ENCODE results near the gene RAN.
A peak's percentile ranks its signal among the peaks of the same experiment; 100 is the strongest.

Gene RAN

GRCh38 chr12:130871286-130872178 lies at the start of gene RAN:
TSS of gene RAN (plus strand) at chr12:130872066. CDS start at chr12:130872594, 528 bp downstream.
- H3K9me3 ChIP-seq (ENCODE audit: control insufficient read depth, low read length): no peaks in the 10 kb centered on the region
- H3K4me3 ChIP-seq (ENCODE audit: low read length): peak within 1 kb of the TSS; percentile 96

GRCh38 chr12:130825771-130826150 lies 46.1 kb upstream of the RAN start:
- Histone ChIP-seq H3K27me3 (replicated peaks; ENCODE audit: control insufficient read depth, insufficient read depth, low read length) (no peaks in the 10 kb centered on the region), H3K9ac (ENCODE audit: low read length) (peak overlapping the region; percentile 53), H3K9me3 (ENCODE audit: control insufficient read depth, low read length) (no peaks in the 10 kb centered on the region), H3K36me3 (ENCODE audit: control insufficient read depth, insufficient read depth, low read length, severe bottlenecking) (peaks cover 25% of the 10 kb centered on the region), H3K4me3 (ENCODE audit: low read length) (no peak overlapping the region), H3K4me1 (ENCODE audit: control insufficient read depth, insufficient read depth, low read length) (peaks cover 22% of the 10 kb centered on the region)
- DNase-seq (ENCODE audit: low read depth): no peak

More at GRCh38 chr12:130871286-130872178, at the start of gene RAN:
- Histone ChIP-seq H3K4me1 (ENCODE audit: control insufficient read depth, insufficient read depth, low read length) (peaks cover 23% of the 10 kb centered on the region), H3K36me3 (ENCODE audit: control insufficient read depth, insufficient read depth, low read length, severe bottlenecking) (peaks cover 38% of the 10 kb centered on the region), H3K9ac (ENCODE audit: low read length) (peak within 1 kb of the TSS; percentile 95), H3K27me3 (replicated peaks; ENCODE audit: control insufficient read depth, insufficient read depth, low read length) (no peaks in the 10 kb centered on the region)
- DNase-seq (ENCODE audit: low read depth): peak; percentile 98

GRCh38 chr12:130826151-130826801 lies 45.6 kb upstream of the RAN start:
- Histone ChIP-seq H3K9ac (ENCODE audit: low read length) (peak overlapping the region; percentile 53), H3K27me3 (replicated peaks; ENCODE audit: control insufficient read depth, insufficient read depth, low read length) (no peaks in the 10 kb centered on the region), H3K4me3 (ENCODE audit: low read length) (no peak overlapping the region), H3K9me3 (ENCODE audit: control insufficient read depth, low read length) (no peaks in the 10 kb centered on the region), H3K4me1 (ENCODE audit: control insufficient read depth, insufficient read depth, low read length) (peaks cover 22% of the 10 kb centered on the region), H3K36me3 (ENCODE audit: control insufficient read depth, insufficient read depth, low read length, severe bottlenecking) (peaks cover 20% of the 10 kb centered on the region)
- DNase-seq (ENCODE audit: low read depth): peak; percentile 63

- H3K36me3 ChIP-seq (ENCODE audit: control insufficient read depth, insufficient read depth, low read length, severe bottlenecking): peaks cover 13% of the 10 kb centered on the region
Observed at GRCh38 chr12:130827432-130827831, 44.4 kb upstream of the RAN start.

DNA sequence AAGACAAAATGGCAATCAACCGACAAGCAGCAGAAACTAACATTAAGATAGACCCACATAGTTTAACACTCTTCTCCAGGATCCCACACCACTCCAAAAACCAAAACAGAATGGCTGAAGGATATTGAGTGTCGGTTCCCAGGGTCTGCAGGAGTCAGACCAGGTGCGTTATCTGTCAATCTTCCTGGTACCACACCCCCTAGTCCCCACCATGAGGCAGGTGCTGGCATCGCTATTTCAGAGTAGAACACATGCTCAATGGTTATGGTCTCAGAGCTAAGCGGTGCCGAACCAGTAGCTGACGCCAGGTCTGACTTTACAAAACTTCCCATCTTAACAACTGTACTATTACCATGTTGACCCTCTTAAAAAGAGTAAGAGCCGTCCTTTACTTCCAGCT lies 43.0 kb upstream of the RAN start:
- no peaks in the 10 kb centered on the region for H3K9me3 ChIP-seq (ENCODE audit: control insufficient read depth, low read length)
- DNase-seq (ENCODE audit: low read depth): no peak
- peaks cover 34% of the 10 kb centered on the region for H3K4me1 ChIP-seq (ENCODE audit: control insufficient read depth, insufficient read depth, low read length)
- H3K27me3 ChIP-seq (replicated peaks; ENCODE audit: control insufficient read depth, insufficient read depth, low read length): no peaks in the 10 kb centered on the region
- no peak overlapping the region for H3K4me3 ChIP-seq (ENCODE audit: low read length)
- no peak overlapping the region for H3K9ac ChIP-seq (ENCODE audit: low read length)
- H3K36me3 ChIP-seq (ENCODE audit: control insufficient read depth, insufficient read depth, low read length, severe bottlenecking): no peaks in the 10 kb centered on the region

More at GRCh38 chr12:130827432-130827831, 44.4 kb upstream of the RAN start:
- peaks cover 24% of the 10 kb centered on the region for H3K4me1 ChIP-seq (ENCODE audit: control insufficient read depth, insufficient read depth, low read length)
- H3K9ac ChIP-seq (ENCODE audit: low read length): peak overlapping the region; percentile 64
- peak; percentile 38 for DNase-seq (ENCODE audit: low read depth)
- no peaks in the 10 kb centered on the region for H3K9me3 ChIP-seq (ENCODE audit: control insufficient read depth, low read length)
- no peak overlapping the region for H3K4me3 ChIP-seq (ENCODE audit: low read length)
- no peaks in the 10 kb centered on the region for H3K27me3 ChIP-seq (replicated peaks; ENCODE audit: control insufficient read depth, insufficient read depth, low read length)

- DNase-seq (ENCODE audit: low read depth): no peak
Observed at GRCh38 chr12:130829391-130830245, 42.2 kb upstream of the RAN start.

DNA sequence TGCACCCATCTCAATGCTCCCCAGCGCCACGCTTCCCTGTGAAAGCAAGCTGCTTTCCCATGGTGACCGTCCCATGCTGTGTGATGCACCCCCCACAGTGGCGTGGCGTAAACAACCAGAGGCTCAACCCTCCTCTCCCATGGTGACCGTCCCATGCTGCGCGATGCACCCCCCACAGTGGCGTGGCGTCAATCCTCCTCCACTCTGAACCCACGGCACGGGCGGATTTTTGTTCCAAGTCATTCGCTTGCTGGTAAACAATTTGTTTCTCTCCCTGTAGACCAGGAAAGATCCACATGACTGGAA lies 41.7 kb upstream of the RAN start:
- no peak for DNase-seq (ENCODE audit: low read depth)
- no peaks in the 10 kb centered on the region for H3K27me3 ChIP-seq (replicated peaks; ENCODE audit: control insufficient read depth, insufficient read depth, low read length)
- no peaks in the 10 kb centered on the region for H3K9me3 ChIP-seq (ENCODE audit: control insufficient read depth, low read length)
- no peaks in the 10 kb centered on the region for H3K36me3 ChIP-seq (ENCODE audit: control insufficient read depth, insufficient read depth, low read length, severe bottlenecking)
- peaks cover 30% of the 10 kb centered on the region for H3K4me1 ChIP-seq (ENCODE audit: control insufficient read depth, insufficient read depth, low read length)
- H3K9ac ChIP-seq (ENCODE audit: low read length): no peak overlapping the region
- H3K4me3 ChIP-seq (ENCODE audit: low read length): no peak overlapping the region

More at GRCh38 chr12:130829391-130830245, 42.2 kb upstream of the RAN start:
- no peak overlapping the region for H3K4me3 ChIP-seq (ENCODE audit: low read length)
- no peaks in the 10 kb centered on the region for H3K27me3 ChIP-seq (replicated peaks; ENCODE audit: control insufficient read depth, insufficient read depth, low read length)
- no peaks in the 10 kb centered on the region for H3K36me3 ChIP-seq (ENCODE audit: control insufficient read depth, insufficient read depth, low read length, severe bottlenecking)
- peaks cover 33% of the 10 kb centered on the region for H3K4me1 ChIP-seq (ENCODE audit: control insufficient read depth, insufficient read depth, low read length)
- H3K9me3 ChIP-seq (ENCODE audit: control insufficient read depth, low read length): no peaks in the 10 kb centered on the region
- H3K9ac ChIP-seq (ENCODE audit: low read length): no peak overlapping the region

DNA sequence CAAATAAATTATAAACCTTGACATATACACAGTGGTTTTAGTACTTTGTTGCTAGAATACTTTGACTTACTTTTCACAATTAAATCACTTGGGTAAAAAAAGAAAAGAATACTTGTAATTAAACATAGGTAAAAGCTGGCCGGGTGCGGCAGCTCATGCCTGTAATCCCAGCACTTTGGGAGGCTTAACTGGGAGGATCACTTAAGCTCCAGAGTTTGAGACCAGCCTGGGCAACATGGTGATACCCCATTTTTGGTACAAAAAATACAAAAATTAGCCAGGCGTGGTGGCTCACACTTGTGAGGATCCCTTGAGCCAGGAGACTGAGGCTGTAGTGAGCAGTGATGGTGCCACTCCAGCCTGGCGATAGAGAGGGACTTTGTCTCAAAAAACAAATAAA lies 40.6 kb upstream of the RAN start:
- no peaks in the 10 kb centered on the region for H3K27me3 ChIP-seq (replicated peaks; ENCODE audit: control insufficient read depth, insufficient read depth, low read length)
- DNase-seq (ENCODE audit: low read depth): no peak
- no peak overlapping the region for H3K4me3 ChIP-seq (ENCODE audit: low read length)
- H3K9ac ChIP-seq (ENCODE audit: low read length): no peak overlapping the region
- H3K9me3 ChIP-seq (ENCODE audit: control insufficient read depth, low read length): no peaks in the 10 kb centered on the region
- no peaks in the 10 kb centered on the region for H3K36me3 ChIP-seq (ENCODE audit: control insufficient read depth, insufficient read depth, low read length, severe bottlenecking)
- H3K4me1 ChIP-seq (ENCODE audit: control insufficient read depth, insufficient read depth, low read length): peaks cover 20% of the 10 kb centered on the region

DNA sequence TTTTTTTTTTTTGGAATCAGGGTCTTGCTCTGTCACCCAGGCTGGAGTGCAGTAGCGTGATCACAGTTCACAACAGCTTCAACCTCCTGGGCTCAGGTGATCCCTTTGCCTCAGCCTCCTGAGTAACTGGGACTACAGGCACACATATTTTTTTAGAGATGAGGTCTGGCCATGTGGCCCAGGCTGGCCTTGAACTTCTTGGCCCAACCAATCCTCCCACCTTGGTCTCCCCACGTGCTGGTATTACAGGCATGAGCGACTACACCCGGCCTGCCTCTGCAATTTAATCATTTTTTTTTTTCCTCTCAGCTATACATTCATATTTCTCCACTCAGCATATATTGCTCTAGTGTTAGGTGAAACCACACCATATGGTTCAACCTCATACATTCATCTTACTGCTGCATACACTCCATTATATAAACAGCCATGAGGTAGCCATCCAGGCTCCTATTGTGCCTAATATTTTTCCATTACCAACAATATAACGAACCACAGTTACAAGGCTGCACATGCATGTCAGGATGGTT lies 39.9 kb upstream of the RAN start:
- Histone ChIP-seq H3K4me1 (ENCODE audit: control insufficient read depth, insufficient read depth, low read length) (peaks cover 15% of the 10 kb centered on the region), H3K4me3 (ENCODE audit: low read length) (no peak overlapping the region), H3K27me3 (replicated peaks; ENCODE audit: control insufficient read depth, insufficient read depth, low read length) (no peaks in the 10 kb centered on the region), H3K9ac (ENCODE audit: low read length) (no peak overlapping the region), H3K36me3 (ENCODE audit: control insufficient read depth, insufficient read depth, low read length, severe bottlenecking) (no peaks in the 10 kb centered on the region), H3K9me3 (ENCODE audit: control insufficient read depth, low read length) (no peaks in the 10 kb centered on the region)
- DNase-seq (ENCODE audit: low read depth): no peak

GRCh38 chr12:130832561-130833209 lies 39.2 kb upstream of the RAN start:
- H3K4me3 ChIP-seq (ENCODE audit: low read length): no peak overlapping the region
- DNase-seq (ENCODE audit: low read depth): peak; percentile 77
- no peak overlapping the region for H3K9ac ChIP-seq (ENCODE audit: low read length)
- H3K36me3 ChIP-seq (ENCODE audit: control insufficient read depth, insufficient read depth, low read length, severe bottlenecking): no peaks in the 10 kb centered on the region
- H3K27me3 ChIP-seq (replicated peaks; ENCODE audit: control insufficient read depth, insufficient read depth, low read length): no peaks in the 10 kb centered on the region
- H3K4me1 ChIP-seq (ENCODE audit: control insufficient read depth, insufficient read depth, low read length): peaks cover 12% of the 10 kb centered on the region
- H3K9me3 ChIP-seq (ENCODE audit: control insufficient read depth, low read length): no peaks in the 10 kb centered on the region

All from adipocyte (in vitro differentiated cells).